ENCODE measurements around the gene BRINP1. TPM values are rescaled to one million over a fixed set of nuclear protein-coding genes. Genes with fewer than 3 reads are reported as not detected.

BRINP1 gene
- total RNA-seq, 2 donors from 2014 or later = 1.0 TPM; not detected in 1

- Histone ChIP-seq H3K4me3 (no peak overlapping the region), H3K36me3 (replicated peaks in 1 of 2; ENCODE audit: insufficient read depth in 1 of 2, low read depth in 2 of 2) (no peaks in the 10 kb centered on the region), H3K27me3 (no peaks in the 10 kb centered on the region), H3K4me1 (no peaks in the 10 kb centered on the region), H3K27ac (no peak overlapping the region), H3K9me3 (no peaks in the 10 kb centered on the region)
- no peak for DNase-seq
- WGBS, 2 donors = 54 to 63% methylated on average over 2 of the region's 2 CpGs
- intact Hi-C loops (cut with DNase I) = no loop called here
- TF ChIP-seq POLR2A (IDR thresholded peaks at IDR 0.05) = no peak
- no peak for TF ChIP-seq CTCF (IDR thresholded peaks at IDR 0.05)
- ATAC-seq = no peak
Observed at GRCh38 chr9:119224431-119224830, 144.8 kb downstream of the BRINP1 start.

DNA sequence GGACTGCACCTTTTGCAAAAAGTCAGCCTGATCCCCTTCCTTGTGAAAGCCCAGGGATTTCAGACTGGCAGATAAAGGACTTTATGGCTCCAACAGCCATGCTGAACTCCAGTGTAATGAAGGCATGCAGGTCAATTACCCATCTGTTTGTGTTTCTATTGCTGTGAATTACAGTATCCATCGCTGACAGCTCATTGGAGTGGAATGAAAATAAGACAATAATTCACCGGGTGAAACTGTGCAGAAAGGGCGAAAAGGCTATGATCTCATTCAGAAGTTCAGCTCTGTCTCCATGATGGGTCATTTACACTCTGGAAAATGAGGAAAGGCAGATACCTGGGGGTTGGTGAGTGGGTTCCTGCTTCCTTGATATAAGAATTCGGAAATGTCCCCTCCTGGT is 148.0 kb downstream of the BRINP1 start:
- WGBS, 2 donors = 74 to 75% methylated on average over 4 of the region's 4 CpGs
- no peak for ATAC-seq

DNA sequence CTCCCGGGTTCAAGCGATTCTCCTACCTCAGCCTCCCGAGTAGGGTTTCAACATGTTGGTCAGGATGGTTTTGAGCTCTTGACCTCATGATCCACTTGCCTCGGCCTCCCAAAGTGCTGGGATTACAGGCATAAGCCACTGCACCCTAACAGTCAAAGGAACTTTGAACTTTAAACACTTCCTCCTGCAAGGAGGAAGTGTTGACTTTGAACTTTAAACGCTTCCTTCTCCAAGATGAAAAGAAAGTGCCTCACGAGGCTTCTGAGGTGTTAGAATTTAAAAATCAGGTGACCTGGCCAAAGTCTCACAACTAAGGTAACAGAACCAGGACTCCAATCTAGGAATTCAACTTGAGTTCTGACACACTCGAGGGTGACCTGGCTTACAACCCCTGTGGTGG is 150.9 kb downstream of the BRINP1 start:
- Histone ChIP-seq H3K36me3 (replicated peaks in 1 of 2; ENCODE audit: insufficient read depth in 1 of 2, low read depth in 2 of 2) (no peaks in the 10 kb centered on the region), H3K9me3 (no peaks in the 10 kb centered on the region), H3K27me3 (no peaks in the 10 kb centered on the region), H3K27ac (no peak overlapping the region), H3K4me3 (no peak overlapping the region), H3K4me1 (no peaks in the 10 kb centered on the region)
- intact Hi-C loops (cut with DNase I) = no loop called here
- DNase-seq (no peak), ATAC-seq (no peak)
- WGBS, 2 donors = 41 to 54% methylated on average over 7 of the region's 7 CpGs
- no peak for TF ChIP-seq POLR2A (IDR thresholded peaks at IDR 0.05)
- no peak for TF ChIP-seq CTCF (IDR thresholded peaks at IDR 0.05)

More for the DNA sequence above, 148.0 kb downstream of the BRINP1 start:
- Histone ChIP-seq H3K36me3 (replicated peaks in 1 of 2; ENCODE audit: insufficient read depth in 1 of 2, low read depth in 2 of 2) (no peaks in the 10 kb centered on the region), H3K4me3 (no peak overlapping the region), H3K4me1 (no peaks in the 10 kb centered on the region), H3K27ac (no peak overlapping the region), H3K27me3 (no peaks in the 10 kb centered on the region), H3K9me3 (no peaks in the 10 kb centered on the region)
- DNase-seq = no peak
- intact Hi-C loops (cut with DNase I) = no loop called here
- TF ChIP-seq POLR2A (IDR thresholded peaks at IDR 0.05) = no peak
- TF ChIP-seq CTCF (IDR thresholded peaks at IDR 0.05) = no peak

DNA sequence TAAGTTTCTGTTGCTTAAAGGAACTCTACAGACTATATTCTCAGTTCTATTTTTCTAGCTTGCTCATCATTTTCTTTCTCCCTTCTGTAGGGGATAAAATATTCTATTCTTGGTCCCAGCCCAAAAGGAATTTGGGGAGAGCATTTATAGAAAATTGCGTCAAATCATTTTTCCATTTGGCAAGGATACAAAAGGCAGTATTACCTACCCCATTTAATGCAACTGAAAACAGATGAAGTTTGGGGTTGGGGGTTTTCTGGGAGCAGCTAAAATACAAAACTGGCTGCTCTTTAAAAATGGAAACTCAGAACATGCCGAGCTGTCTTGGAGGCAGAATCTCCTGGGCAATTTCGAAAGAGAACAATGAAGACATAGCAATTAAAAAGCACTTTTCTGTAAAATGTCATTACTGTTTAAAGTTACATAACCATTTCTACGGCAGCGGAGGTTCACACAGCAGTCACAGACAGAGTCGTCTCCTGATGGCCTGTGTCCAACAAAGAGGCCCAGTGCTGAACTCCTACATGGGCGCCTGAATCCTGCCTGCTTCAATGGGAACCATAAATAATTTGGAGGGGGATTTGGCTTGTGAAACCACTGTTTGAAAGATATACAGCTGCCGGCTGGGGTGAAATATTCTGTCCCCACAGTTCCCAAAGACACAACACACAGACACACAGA is 152.4 kb downstream of the BRINP1 start:
- Histone ChIP-seq H3K4me1 (no peaks in the 10 kb centered on the region), H3K27me3 (no peaks in the 10 kb centered on the region), H3K36me3 (replicated peaks in 1 of 2; ENCODE audit: insufficient read depth in 1 of 2, low read depth in 2 of 2) (no peaks in the 10 kb centered on the region), H3K27ac (no peak overlapping the region), H3K4me3 (no peak overlapping the region), H3K9me3 (no peaks in the 10 kb centered on the region)
- intact Hi-C loops (cut with DNase I) = no loop called here
- TF ChIP-seq CTCF (IDR thresholded peaks at IDR 0.05) (no peak), POLR2A (IDR thresholded peaks at IDR 0.05) (no peak)
- peak in 2 of 4 donors; percentile 12 to 28 for DNase-seq
- no peak for ATAC-seq
- WGBS, 2 donors = 51 to 53% methylated on average over 8 of the region's 8 CpGs

GRCh38 chr9:119215651-119216050 is 153.6 kb downstream of the BRINP1 start:
- no peak for TF ChIP-seq CTCF (IDR thresholded peaks at IDR 0.05)
- TF ChIP-seq POLR2A (IDR thresholded peaks at IDR 0.05) = no peak
- Histone ChIP-seq H3K9me3 (no peaks in the 10 kb centered on the region), H3K27me3 (no peaks in the 10 kb centered on the region), H3K4me3 (no peak overlapping the region), H3K4me1 (no peaks in the 10 kb centered on the region), H3K36me3 (replicated peaks in 1 of 2; ENCODE audit: insufficient read depth in 1 of 2, low read depth in 2 of 2) (no peaks in the 10 kb centered on the region), H3K27ac (no peak overlapping the region)
- DNase-seq (no peak), ATAC-seq (no peak)
- WGBS, 2 donors = 63 to 83% methylated on average over 2 of the region's 2 CpGs
- intact Hi-C loops (cut with DNase I) = no loop called here
